ENCODE measurements around the gene ADRA2B.

Gene ADRA2B

DNA sequence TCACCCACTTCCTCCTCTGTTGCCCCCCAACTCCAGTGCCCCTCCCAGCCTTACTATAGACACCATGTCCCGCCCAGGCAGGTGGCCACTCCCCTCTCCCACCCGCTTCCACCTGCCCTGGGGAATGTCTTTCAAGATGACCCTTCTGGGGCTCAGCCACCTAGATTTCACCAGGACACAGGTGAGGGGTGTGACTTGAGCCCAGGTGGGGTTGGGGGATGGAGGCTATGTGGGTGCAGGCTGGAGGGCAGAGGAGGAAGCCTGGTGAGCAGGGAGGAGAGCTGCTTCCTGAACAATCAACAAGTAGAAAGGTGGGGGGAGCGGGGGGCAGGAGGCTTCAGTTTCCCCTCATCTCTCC, 8.7 kb downstream of the ADRA2B start:
- H3K4me3 ChIP-seq (replicated peaks in 1 of 2; ENCODE audit: low read depth in 2 of 2, low read length in 2 of 2), result no peak overlapping the region

DNA sequence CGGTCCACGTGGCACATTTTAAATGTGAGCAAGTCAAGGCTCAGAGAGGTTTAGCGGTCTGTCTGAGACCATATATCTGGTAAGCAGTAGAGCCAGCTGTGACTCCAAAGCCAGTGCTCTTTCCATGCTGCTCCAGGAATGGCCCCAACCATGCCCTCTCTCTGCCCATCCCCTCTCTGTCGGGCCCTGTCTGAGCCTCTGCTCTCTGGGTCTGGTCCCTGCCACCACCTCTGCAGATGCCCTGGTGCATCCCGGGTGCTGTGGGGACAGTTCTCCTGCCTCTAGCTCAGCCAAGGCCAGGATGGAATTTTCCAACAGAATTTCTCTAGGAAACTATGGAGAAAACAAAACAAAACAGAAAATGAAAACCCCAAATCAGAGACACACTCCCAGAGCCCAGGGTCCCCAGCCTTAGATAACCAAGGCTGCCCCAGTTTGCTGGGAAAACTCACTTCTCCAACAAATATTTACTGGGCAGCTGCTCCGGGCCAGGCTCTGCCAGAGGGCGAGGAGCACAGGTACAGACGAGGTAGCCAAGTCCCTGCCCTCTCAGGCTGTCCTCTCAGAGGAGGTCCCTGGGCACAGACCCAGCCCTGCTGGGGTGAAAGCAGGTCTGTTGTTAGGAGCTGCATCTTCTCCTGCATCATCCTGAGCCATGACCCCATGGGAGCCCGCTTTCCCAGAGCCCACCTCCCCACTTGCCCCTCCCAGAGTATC, 9.2 kb downstream of the ADRA2B start:
- DNase-seq (ENCODE audit: low read depth in 2 of 2), result no peak
- TF ChIP-seq, protein P1, sequence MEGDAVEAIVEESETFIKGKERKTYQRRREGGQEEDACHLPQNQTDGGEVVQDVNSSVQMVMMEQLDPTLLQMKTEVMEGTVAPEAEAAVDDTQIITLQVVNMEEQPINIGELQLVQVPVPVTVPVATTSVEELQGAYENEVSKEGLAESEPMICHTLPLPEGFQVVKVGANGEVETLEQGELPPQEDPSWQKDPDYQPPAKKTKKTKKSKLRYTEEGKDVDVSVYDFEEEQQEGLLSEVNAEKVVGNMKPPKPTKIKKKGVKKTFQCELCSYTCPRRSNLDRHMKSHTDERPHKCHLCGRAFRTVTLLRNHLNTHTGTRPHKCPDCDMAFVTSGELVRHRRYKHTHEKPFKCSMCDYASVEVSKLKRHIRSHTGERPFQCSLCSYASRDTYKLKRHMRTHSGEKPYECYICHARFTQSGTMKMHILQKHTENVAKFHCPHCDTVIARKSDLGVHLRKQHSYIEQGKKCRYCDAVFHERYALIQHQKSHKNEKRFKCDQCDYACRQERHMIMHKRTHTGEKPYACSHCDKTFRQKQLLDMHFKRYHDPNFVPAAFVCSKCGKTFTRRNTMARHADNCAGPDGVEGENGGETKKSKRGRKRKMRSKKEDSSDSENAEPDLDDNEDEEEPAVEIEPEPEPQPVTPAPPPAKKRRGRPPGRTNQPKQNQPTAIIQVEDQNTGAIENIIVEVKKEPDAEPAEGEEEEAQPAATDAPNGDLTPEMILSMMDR (IDR thresholded peaks at IDR 0.05; ENCODE audit: low read depth, low read length), result no peak
- no peak overlapping the region for H3K4me3 ChIP-seq (replicated peaks in 1 of 2; ENCODE audit: low read depth in 2 of 2, low read length in 2 of 2)

More for the DNA sequence above, 8.7 kb downstream of the ADRA2B start:
- TF ChIP-seq, protein P1 (IDR thresholded peaks at IDR 0.05; ENCODE audit: low read depth, low read length), result no peak
- no peak for DNase-seq (ENCODE audit: low read depth in 2 of 2)

DNA sequence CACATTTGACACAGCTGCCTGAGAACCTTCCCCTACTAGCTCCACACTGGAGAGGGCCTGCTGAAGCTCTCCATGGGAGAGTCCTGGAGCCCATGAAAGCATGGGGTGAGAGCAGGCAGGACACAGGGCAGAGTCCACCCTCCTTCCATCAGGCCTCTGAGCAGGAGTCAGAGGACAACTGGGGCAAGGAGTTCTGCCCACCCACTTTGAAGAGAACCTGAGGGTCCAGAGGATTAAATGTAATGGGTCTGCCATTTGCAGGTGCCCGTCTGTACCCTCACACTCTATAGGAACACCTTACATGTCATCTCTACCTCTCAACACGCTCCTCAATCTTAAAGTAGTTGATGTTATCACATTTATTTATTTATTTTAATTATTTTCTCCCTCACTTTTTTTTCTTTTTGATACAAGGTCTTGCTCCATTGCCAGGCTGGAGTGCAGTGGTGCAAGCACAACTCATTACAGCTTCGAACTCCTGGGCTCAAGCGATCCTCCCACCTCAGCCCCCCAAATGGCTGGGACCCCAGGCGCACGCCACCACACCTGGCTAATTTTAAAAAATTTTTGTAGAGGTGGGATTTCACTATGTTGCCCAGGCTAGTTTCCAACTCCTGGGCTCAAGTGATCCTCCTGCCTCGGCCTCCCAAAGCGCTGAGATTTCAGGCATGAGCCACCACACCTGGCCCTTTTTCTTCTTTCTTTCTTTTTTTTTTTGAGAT, 10.2 kb downstream of the ADRA2B start:
- TF ChIP-seq, protein P1 (IDR thresholded peaks at IDR 0.05; ENCODE audit: low read depth, low read length), result no peak
- no peak overlapping the region for H3K4me3 ChIP-seq (replicated peaks in 1 of 2; ENCODE audit: low read depth in 2 of 2, low read length in 2 of 2)
- DNase-seq (ENCODE audit: low read depth in 2 of 2), result no peak

DNA sequence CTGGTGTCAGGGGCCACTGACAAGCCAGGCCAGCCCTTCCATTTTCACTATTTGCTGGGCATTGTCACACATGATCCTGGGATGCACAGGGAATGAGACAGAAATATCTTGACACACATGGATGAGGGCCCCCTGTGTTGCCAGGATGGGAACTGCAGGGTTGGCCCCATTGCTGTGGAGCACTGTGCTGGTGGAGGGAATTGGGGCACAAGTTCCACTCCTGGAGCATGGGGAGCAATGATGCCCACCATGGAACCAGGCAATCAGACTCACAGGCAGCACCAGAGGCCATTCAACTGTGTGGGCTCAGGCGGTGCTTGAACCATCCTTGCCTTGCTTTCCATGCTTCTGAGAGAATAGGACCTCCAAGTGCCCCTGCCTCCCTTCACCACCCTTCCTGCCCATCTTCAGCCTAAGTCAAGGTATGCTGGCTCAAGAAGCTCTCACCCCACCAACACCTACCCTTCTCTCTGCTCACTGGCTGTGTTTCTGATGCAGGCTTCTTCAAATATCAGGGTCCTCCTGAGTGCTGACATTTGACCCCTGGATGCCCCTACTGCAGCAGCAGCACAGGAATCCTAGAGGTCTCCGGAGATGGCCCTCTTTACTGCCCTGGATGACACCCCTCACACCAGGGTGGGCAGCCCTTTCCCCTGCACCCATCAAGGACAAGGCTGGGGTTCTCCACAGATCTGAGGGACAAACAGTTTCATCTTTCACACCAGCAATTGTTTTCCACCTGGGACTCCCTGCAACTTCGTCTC, 11.0 kb downstream of the ADRA2B start:
- TF ChIP-seq, protein P1 (IDR thresholded peaks at IDR 0.05; ENCODE audit: low read depth, low read length), result no peak
- DNase-seq (ENCODE audit: low read depth in 2 of 2), result no peak
- no peak overlapping the region for H3K4me3 ChIP-seq (replicated peaks in 1 of 2; ENCODE audit: low read depth in 2 of 2, low read length in 2 of 2)

DNA sequence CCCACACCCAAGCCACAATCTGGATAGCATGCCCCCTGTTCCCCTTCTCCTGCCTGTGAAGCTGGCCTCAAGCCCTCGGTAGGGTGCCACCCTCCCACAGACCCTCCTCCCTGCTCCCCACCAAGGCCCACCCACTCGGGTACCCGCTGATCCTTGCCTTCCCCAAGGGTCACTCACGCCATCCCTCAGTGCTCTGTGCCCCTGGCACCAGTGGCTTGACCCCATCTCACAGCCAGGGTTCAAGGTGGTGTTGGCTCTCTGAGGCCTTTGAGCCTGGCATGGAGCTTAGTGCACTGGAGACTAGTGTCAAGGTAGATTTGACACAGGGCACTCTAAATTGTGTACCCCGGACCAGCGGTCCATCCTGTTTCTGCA, 11.9 kb downstream of the ADRA2B start:
- TF ChIP-seq, protein P1 (IDR thresholded peaks at IDR 0.05; ENCODE audit: low read depth, low read length), result no peak
- no peak overlapping the region for H3K4me3 ChIP-seq (replicated peaks in 1 of 2; ENCODE audit: low read depth in 2 of 2, low read length in 2 of 2)
- no peak for DNase-seq (ENCODE audit: low read depth in 2 of 2)

DNA sequence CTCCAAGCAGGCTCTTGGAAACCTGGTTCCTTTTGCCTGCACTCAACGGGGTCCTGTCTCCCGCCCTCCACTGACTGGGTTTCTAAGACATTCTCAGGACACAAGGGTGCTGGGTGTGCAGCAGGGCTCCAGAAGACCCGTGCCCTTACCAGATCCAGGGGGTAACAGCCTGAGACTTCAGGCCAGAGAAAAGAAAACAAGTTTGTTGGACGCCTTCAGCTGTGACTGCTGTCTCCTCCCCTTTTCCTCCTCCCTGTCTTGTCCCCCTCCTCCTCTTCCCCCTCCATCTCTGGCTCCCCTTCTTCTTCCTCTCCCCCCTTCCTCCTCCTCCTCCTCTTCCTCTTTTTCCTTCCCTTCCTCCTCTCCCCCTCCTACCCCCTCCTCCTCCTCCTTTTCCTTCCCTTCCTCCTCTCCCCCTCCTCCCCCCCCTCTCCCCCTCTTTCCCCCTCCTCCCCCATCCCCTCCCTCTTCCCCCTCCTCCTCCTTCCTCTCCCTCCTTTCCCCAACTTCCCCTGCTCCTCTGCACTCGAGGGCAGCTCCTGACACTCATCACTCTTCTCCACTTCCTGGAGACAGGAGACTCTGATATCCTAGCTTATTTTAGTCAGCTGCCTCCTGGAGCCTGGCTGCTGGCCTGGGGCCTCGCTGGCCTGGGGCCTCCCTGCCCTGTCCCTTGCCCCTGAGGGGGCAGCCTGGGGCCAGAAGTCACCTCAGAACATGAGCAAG, 12.4 kb downstream of the ADRA2B start:
- H3K4me3 ChIP-seq (replicated peaks in 1 of 2; ENCODE audit: low read depth in 2 of 2, low read length in 2 of 2), result no peak overlapping the region
- no peak for DNase-seq (ENCODE audit: low read depth in 2 of 2)
- TF ChIP-seq, protein P1 (IDR thresholded peaks at IDR 0.05; ENCODE audit: low read depth, low read length), result no peak

Measured in cardiac fibroblast (primary cell).